HTR-8/SVneo (cell line): Measurements from ENCODE around the gene ARHGDIA.

Source experiments
- DNase-seq: peaks from one replicate; pipeline ENCODE4 v3.0.0; 2011; ENCODE audit warnings: low spot score, mixed read lengths; ENCODE audit not compliant: insufficient read length
- FAIRE-seq: peaks from 2 replicates; lab custom pipeline; 2011; peaks lifted over from hg19 to GRCh38; lab: Jason Lieb, UNC

Gene ARHGDIA

DNA sequence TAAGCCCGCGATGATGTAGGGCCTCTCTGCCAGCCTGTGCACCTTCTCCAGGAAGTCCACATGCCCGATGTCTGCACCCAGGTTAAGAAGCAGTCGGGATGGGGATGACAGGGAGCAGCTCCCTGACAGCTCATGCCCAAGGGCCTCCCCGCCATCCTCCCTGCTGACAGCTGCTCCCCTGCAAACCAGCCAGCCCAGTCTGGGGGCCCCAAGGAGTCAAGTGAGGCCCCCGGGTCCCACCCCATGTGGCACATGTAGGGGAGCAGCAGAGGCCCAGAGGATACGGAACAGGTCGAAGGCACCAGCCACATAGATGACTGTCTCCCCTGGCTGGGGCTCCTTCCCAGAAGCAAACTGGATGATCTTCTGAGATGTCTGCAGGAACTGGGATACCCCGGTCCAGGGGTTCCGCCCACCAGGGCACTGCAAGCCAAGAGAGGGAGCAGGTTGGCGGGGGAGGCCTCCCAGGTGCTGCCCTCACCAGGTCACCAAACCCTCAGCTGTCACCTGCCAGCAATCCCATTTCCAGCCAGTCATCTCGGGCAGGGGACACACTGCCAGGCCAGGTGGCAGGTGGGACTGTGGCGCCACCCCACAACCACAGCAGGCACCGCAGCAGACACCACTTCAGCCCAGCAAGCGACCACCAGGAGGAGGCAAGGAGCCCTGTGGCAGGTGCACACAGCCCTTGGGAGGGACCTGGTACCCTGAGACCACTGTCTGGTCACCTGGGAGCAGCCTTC lies 35.5 kb upstream of the ARHGDIA start:
- DNase-seq (no peak), FAIRE-seq (no peak)

DNA sequence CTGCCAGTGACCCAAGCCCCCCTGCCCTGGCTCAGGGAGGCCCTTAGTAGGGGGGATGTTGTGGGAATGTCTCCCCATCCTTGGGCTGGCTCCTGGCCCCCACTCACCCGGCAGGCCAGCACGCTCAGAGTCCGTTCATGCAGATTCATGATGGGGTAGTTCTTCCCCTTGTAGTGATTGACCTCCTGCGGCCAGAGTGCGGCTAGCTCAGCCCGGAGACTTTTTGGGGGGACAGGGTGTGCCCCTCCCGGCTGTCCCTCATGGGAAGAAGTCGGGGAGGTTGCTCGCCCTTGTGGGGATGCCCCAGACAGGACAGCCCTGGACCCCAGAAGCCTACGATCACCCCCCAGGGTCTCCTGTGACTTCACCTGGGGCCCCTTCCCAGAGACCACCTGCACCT lies 34.9 kb upstream of the ARHGDIA start:
- DNase-seq (no peak), FAIRE-seq (no peak)

- no peak for FAIRE-seq
These were observed 34.3 kb upstream of the ARHGDIA start for GRCh38 chr17:81905424-81905875.

DNA sequence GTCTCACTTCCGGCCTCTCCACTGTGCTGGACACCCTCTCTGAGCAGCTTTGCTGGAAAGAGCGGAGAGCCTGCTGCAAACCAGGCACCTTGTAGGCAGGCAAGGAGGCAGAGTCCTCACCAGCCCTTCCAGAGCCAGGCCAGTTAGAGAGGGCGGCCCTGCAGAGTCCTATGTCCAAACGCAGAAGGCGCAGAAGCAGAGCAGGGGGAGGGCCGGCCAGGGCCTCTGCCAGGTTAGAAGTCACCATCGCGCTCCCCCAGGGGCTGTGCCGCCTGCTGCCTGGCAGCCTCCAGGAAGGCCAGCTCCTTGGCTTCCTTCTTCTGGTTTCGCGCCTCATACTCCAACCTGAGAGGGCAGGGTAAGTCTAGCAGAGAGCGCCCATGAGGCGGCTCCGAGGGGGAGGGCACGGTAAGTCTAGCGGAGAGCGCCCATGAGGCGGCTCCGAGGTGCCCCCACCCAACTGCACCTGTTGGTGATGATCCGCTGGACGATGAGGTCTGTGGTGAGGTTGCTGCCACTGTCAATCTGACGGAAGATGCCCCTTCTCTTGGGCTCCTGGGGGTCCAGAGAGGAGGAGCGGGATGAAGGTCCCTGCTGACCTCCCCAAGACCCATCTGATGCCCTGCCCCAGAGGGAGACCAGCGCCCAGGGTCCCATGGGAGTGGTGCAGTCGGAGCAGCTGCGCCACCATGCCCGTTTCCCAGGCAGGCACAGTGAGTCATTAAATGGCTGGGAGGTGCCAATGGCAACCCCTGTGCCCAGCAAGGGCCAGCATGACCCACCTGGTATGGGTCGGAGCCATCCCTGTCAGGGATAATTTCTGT lies 33.7 kb upstream of the ARHGDIA start:
- FAIRE-seq = no peak
- no peak for DNase-seq

More at GRCh38 chr17:81905424-81905875, 34.3 kb upstream of the ARHGDIA start:
- DNase-seq = no peak

- FAIRE-seq = no peak
These were observed 32.9 kb upstream of the ARHGDIA start for GRCh38 chr17:81903896-81904599.

GRCh38 chr17:81903415-81903831 lies 32.3 kb upstream of the ARHGDIA start:
- FAIRE-seq (no peak), DNase-seq (no peak)

More at GRCh38 chr17:81903896-81904599, 32.9 kb upstream of the ARHGDIA start:
- no peak for DNase-seq

DNA sequence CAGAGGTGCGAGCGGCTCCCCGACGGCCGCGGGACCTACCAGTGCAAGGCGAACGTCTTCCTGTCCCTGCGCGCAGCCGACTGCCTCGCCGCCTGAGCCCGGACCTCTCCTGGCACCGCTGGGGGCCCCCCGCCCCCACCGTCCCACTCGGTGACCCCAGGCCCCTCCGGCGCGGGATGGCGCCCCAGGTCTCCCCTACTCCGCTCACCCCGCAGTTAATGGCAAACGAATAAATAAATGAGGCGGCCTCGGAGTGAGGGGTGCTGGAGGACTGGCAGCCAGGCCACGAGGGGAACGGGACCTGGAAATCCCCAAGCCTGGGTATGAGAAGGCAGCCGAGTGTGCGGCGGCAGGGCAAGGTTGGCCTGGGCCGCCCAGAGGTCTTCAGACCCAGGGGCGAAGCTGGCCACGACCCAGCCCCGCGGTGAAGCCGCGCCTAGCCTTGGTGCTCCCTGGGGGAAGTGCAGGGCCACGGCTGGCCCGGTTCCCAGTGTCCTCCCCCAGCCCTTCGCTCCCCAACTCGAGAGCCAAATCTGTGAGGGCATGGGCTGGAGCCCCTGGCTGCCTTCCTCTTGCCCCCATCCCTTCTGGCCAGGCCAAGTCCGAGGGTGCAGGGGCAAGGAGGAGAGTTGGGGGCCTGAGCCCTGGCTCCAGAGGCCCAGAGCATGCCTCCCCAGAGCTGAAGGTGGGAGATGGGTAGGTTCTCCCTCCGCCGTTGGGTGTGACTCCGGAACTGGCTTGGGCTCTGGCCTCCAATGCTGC lies 31.7 kb upstream of the ARHGDIA start:
- no peak for FAIRE-seq
- no peak for DNase-seq

DNA sequence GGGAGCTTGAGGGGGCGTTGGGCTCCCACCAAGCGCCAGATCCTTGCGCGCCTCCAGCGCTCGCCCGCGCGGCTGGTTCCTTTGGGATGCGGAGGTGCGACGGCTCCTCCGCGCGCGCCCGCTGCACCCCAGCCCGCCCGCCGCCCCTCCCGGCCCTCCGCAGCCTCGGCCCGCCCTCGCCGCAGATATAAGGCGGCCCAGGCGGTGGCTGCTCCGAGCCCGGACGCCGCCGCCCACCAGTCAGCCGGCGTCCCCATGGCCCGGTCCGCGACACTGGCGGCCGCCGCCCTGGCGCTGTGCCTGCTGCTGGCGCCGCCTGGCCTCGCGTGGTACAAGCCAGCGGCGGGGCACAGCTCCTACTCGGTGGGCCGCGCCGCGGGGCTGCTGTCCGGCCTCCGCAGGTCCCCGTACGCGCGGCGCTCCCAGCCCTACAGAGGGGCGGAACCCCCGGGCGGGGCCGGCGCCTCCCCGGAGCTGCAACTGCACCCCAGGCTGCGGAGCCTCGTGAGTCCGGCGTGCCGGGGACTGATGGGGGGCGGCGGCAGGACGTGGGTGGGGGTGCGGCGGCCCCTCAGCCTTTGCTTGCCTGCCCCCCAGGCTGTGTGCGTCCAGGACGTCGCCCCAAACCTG lies 31.0 kb upstream of the ARHGDIA start, which contains the start of gene NPB:
Gene NPB (plus strand): TSS at position 216 of the 630 bp plus-strand sequence. CDS start 40 bp downstream, at position 256.
- no peak for FAIRE-seq

GRCh38 chr17:81901167-81902022 lies 30.3 kb upstream of the ARHGDIA start:
- DNase-seq (no peak), FAIRE-seq (no peak)

More for the DNA sequence above, 31.0 kb upstream of the ARHGDIA start, which contains the start of gene NPB:
- DNase-seq = no peak

GRCh38 chr17:81900181-81900820 lies 29.2 kb upstream of the ARHGDIA start:
- no peak for FAIRE-seq
- DNase-seq = no peak

DNA sequence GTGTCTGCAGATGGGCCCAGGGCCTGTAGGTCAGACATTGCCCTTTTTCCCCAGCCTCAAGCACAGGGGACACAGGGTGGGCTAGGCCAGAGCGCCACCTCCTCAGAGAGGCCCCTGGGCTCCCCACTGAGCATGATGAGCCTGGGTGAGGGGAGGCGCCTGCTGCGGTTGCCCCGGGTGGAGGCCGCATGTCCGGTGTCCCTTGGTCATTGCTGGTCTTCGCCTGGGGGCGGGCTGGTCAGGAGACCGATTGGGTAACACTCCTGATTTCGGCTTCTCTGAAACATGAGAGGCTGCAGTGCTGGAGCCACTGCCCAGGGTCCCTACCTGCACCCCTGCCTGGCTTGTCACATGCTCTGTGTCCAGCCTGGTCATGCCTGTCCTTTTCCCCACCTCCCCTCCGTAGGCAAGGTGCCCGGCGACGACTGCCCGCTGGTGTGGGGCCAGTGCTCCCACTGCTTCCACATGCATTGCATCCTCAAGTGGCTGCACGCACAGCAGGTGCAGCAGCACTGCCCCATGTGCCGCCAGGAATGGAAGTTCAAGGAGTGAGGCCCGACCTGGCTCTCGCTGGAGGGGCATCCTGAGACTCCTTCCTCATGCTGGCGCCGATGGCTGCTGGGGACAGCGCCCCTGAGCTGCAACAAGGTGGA lies 28.5 kb upstream of the ARHGDIA start:
- DNase-seq = no peak
- FAIRE-seq = no peak

DNA sequence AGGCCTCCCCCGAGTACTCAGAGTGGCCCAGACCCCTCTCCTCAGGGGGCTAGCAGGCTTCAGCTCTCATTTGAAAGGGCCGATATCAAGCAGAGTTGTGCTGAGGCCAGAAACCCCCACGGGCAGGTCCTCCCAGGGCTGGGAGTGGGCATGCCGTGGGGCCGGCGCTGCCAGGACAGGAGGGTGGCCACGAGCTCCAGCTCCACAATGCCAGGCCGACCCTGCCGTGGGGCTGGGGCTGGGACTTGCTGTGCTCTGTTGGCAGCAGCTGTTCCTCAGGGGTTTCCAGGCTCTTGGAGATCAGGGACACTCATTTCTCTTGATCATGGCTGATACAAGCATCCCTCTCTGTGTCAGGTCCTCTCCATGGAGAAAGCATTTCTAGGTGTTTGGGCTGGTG lies 27.7 kb upstream of the ARHGDIA start:
- DNase-seq (no peak), FAIRE-seq (no peak)

DNA sequence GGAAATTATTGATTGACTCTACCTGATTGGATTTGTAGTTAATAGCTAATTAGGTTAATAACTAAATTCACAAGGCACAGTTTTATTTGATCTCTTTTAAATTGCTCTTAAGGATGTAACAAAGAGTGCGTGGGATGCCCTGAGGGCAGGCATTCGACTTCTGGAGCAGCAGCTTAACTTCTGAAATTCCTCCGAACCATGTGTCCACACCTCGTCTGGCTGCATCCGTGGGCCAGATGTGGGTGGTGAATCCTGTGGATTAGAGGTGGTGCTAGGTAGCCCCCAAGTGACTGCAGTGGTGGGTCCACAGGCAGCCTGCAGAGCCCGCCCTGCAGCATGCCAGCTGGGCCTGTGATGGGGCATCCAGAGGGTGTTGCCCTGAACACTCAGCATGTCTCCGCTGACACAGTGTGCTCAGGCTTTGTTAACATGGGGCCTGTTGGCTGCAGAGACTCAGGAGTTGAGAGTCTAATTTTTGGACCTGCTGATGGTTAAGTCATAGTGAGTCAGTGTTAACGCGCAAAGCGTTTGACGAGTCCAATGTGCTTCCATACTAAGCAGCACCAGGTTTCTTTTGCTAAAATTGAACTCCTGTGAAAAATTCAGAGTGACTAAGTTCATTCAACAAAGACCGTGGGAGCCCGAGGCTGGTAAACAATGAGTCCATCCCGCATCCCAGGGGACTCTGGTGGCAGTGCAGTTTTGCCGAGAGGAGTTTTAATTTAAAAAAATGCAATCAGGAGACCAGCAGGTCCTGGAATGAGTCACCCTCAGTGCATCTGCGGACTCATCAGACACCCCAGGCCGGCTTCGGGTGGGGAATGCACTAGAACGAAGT lies 27.1 kb upstream of the ARHGDIA start:
- peak; percentile 72 for FAIRE-seq
- DNase-seq = no peak

- DNase-seq = no peak
- FAIRE-seq = no peak
These were observed 24.3 kb upstream of the ARHGDIA start for GRCh38 chr17:81895400-81895799.

DNA sequence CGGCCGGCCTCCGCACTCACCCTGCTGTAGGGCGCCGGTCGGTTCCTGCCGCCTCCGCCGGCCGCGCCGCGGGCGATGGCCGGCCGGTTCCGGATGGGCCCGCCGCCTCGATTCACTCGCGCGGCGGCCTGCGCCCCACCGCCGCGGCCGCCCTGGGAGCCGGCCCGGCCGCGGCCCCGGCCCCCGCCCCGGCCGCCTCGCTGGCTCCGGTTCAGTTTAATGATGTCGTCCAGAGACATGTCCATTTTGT lies 20.1 kb upstream of the ARHGDIA start:
- FAIRE-seq = no peak
- no peak for DNase-seq

- DNase-seq (no peak), FAIRE-seq (no peak)
These were observed 19.5 kb upstream of the ARHGDIA start for GRCh38 chr17:81890447-81891302.
